ENCODE measurements around the gene CLDN18.

DNA sequence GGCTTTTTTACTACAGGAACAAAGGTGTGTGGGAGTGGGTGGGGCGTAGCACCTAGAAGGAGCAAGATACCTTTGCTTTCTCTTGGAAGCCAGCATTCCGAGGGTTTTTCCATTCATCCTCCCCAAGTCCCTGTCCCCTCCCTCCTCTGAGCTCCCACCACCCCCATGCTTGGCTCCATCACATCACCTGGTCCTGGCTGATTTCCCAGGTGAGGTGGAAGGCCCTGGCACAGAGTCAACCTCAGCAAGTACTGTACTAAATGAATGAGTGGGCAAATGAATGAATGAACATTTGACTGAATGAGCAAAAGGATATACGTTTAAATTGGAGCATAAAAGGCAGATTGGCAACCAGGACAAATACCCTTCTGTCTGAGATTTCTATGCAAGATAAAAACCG, 60.0 kb downstream of the CLDN18 start:
- TF ChIP-seq, protein P1, sequence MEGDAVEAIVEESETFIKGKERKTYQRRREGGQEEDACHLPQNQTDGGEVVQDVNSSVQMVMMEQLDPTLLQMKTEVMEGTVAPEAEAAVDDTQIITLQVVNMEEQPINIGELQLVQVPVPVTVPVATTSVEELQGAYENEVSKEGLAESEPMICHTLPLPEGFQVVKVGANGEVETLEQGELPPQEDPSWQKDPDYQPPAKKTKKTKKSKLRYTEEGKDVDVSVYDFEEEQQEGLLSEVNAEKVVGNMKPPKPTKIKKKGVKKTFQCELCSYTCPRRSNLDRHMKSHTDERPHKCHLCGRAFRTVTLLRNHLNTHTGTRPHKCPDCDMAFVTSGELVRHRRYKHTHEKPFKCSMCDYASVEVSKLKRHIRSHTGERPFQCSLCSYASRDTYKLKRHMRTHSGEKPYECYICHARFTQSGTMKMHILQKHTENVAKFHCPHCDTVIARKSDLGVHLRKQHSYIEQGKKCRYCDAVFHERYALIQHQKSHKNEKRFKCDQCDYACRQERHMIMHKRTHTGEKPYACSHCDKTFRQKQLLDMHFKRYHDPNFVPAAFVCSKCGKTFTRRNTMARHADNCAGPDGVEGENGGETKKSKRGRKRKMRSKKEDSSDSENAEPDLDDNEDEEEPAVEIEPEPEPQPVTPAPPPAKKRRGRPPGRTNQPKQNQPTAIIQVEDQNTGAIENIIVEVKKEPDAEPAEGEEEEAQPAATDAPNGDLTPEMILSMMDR (IDR thresholded peaks at IDR 0.05): no peak
- no peak for TF ChIP-seq POLR2A (IDR thresholded peaks at IDR 0.05)
- no peak for TF ChIP-seq POLR2AphosphoS5 (IDR thresholded peaks at IDR 0.05)
- TF ChIP-seq EP300 (IDR thresholded peaks at IDR 0.05): no peak

Measured in sigmoid colon (tissue), 4 donors.